ENCODE results near the gene DDX25. TPM values are rescaled to one million over a fixed set of nuclear protein-coding genes. Genes with fewer than 3 reads are reported as not detected.

DDX25 gene
- total and polyA plus RNA-seq, 9 of the 15 experiments (the other 6 are each of a cell fraction or from before 2014, with no cell fraction given): not detected

DNA sequence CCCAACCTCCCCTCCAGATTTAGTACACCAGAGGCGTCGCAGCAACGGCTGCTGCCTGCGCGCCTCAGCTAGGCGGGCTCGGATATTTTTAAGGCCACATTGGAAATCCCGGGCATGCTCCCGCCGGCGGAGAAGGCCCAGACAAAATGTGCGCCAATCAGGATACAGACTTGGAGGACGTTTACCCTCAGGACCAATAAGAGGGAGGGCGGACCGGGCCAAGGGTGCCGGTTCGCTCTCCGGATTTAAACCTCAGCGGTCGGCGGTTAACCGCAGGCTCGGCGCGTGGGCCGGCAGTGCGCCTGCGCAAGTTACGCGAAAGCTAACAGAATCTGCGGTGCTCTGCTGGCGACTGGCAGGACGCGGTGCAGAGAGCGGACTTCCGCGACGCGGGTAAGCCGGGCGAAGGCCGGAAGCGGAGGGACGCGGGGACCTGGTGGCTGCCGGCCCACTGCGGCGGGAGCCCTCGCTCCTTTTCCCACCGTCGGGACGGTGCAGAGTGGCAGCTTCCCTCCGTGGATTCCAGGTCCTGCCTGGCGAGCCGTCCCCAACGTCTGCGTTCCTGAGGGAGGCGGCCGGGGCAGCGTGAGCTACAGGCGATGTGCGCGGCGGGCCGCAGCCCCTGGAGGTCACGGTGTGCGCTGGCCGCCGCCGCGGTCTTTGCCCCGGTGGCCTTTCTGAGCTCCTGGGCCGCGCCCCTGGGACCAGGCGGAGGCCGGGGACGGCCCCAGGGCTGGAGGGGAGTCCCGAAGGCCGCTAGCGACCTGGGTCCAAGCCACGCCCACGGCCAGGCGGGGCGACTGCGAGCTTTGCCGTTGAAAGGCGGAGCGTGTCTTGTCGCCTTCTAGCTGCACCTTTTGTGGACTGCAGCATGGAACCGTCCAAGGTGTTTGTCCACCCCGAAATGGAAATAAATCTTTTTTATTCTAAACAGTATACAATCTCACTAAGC is 16.7 kb upstream of the DDX25 start, which contains the start of gene HYLS1 (continued):
- 0 out of 2 replicates have a peak, but pooled peaks have one; percentile 48 for TF ChIP-seq KLF13 (tag; IDR thresholded peaks at IDR 0.05; ENCODE audit: borderline replicate concordance, low read depth)
- TF ChIP-seq MEIS2 (IDR thresholded peaks at IDR 0.05; ENCODE audit: partially characterized antibody): peak; percentile 77
- TF ChIP-seq L3MBTL2 (IDR thresholded peaks at IDR 0.05): peak; percentile 94
- no peak for TF ChIP-seq KAT2B (IDR thresholded peaks at IDR 0.05; ENCODE audit: low read depth, low read length)
- no peak for TF ChIP-seq LARP7 (IDR thresholded peaks at IDR 0.05)
- TF ChIP-seq ETV1 (tag; conservative IDR thresholded peaks at IDR 0.05; ENCODE audit: low read depth): peak; percentile 83
- peak; percentile 80 for TF ChIP-seq EP400 (IDR thresholded peaks at IDR 0.05)
- TF ChIP-seq ZBTB2 (IDR thresholded peaks at IDR 0.05): peak; percentile 85; the same call in 1 of the 2 replicates
- TF ChIP-seq ZNF431 (CRISPR knock-in tag; IDR thresholded peaks at IDR 0.05): no peak
- 0 out of 2 replicates have a peak, but pooled peaks have one; percentile 10 for TF ChIP-seq ZNF324 (CRISPR knock-in tag; IDR thresholded peaks at IDR 0.05)
- TF ChIP-seq SLC30A9 (CRISPR knock-in tag; IDR thresholded peaks at IDR 0.05): no peak
- TF ChIP-seq ATF1 (CRISPR knock-in tag; IDR thresholded peaks at IDR 0.05): no peak
- TF ChIP-seq ATF1 (tag; IDR thresholded peaks at IDR 0.05): peak; percentile 63
- TF ChIP-seq ASH1L (IDR thresholded peaks at IDR 0.05; ENCODE audit: borderline replicate concordance, low read depth, partially characterized antibody): peak; percentile 34
- TF ChIP-seq TEAD1 (CRISPR knock-in tag; IDR thresholded peaks at IDR 0.05): no peak
- no peak for TF ChIP-seq ZHX1 (conservative IDR thresholded peaks at IDR 0.05; ENCODE audit: low read length)
- 0 out of 2 replicates have a peak, but pooled peaks have one; percentile 41 for TF ChIP-seq ZSCAN29 (IDR thresholded peaks at IDR 0.05)
- peak; percentile 61; the same call in 1 of the 2 replicates for TF ChIP-seq ATF7 (IDR thresholded peaks at IDR 0.05)
- TF ChIP-seq ZNF282 (CRISPR knock-in tag; IDR thresholded peaks at IDR 0.05): no peak
- TF ChIP-seq RBM34 (IDR thresholded peaks at IDR 0.05; ENCODE audit: borderline replicate concordance, insufficient read depth, low read length): peak; percentile 64; the same call in 1 of the 2 replicates

Data from K562 (cell line).